Coronary artery (tissue), 2 donors: ENCODE data around the gene CR1.
"Not testable (repeated sequence)": the region's sequence is repeated elsewhere in the genome, so short reads cannot be mapped to it uniquely, and the experiment has no call there.

Source experiments
- DNase-seq: peaks from one replicate; pipeline ENCODE4 v3.0.0-alpha.2; 2017; ENCODE audit warnings: low spot score
- H3K27ac ChIP-seq, 2 donors: fragments of 200-600 bp; sonication (generic); one replicate each; pipeline ENCODE4 v1.5.1; 2016 to 2019
- H3K4me3 ChIP-seq: fragments of 200-600 bp; sonication (generic); 2 replicates; pipeline ENCODE4 v1.5.1; 2016; ENCODE audit warnings: mild to moderate bottlenecking, moderate library complexity
- TF ChIP-seq, protein P1 (sequence below): fragments of 200-600 bp; sonication (generic); IDR thresholded peaks from one replicate; pipeline ENCODE4 v1.5.1; 2019; ENCODE audit warnings: antibody characterized with exemption

The CR1 gene

DNA sequence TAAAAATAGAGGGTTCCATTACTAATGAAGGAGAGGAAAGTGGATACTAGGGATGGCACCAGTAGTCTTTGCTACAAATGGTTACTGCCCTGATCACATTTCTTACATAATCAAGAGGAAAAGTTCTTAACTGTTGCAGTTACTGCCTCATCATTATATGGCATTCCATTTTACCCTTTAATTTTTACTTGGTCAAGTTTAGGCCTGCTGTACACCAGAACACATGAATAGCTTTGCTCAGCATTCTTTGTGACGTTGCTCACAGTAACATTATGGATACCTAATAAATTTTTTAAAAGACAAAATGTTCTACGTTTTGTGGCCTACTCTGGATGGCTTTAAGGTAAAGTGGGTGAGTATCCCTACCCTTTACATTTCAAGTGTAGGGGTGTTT, 110.4 kb downstream of the CR1 start:
- no peak for DNase-seq
- TF ChIP-seq, protein P1, sequence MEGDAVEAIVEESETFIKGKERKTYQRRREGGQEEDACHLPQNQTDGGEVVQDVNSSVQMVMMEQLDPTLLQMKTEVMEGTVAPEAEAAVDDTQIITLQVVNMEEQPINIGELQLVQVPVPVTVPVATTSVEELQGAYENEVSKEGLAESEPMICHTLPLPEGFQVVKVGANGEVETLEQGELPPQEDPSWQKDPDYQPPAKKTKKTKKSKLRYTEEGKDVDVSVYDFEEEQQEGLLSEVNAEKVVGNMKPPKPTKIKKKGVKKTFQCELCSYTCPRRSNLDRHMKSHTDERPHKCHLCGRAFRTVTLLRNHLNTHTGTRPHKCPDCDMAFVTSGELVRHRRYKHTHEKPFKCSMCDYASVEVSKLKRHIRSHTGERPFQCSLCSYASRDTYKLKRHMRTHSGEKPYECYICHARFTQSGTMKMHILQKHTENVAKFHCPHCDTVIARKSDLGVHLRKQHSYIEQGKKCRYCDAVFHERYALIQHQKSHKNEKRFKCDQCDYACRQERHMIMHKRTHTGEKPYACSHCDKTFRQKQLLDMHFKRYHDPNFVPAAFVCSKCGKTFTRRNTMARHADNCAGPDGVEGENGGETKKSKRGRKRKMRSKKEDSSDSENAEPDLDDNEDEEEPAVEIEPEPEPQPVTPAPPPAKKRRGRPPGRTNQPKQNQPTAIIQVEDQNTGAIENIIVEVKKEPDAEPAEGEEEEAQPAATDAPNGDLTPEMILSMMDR = no peak
- no peak overlapping the region for H3K4me3 ChIP-seq
- H3K27ac ChIP-seq = no peak overlapping the region

DNA sequence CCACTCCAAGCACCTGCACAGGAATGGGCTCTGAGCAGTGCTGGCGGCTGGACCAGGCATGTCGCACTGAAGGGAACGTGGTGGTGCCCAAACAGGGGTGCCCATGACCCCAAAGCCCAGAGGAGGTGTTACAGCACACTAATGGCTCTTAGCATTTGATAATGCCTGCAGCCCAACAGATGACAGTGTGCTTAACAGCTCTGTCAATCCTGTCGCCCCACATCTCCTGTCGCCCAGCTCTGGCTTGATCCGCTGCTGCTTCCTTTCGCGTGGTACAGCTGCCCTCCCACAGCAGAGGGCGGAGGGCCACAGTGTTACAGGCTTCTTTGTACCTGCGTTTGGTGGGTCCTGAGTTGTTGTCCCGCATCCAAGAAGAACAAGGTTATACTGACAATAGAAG, 116.8 kb downstream of the CR1 start:
- DNase-seq = no peak
- Histone ChIP-seq H3K4me3 (no peak overlapping the region), H3K27ac (no peak overlapping the region)
- TF ChIP-seq, protein P1 = no peak

DNA sequence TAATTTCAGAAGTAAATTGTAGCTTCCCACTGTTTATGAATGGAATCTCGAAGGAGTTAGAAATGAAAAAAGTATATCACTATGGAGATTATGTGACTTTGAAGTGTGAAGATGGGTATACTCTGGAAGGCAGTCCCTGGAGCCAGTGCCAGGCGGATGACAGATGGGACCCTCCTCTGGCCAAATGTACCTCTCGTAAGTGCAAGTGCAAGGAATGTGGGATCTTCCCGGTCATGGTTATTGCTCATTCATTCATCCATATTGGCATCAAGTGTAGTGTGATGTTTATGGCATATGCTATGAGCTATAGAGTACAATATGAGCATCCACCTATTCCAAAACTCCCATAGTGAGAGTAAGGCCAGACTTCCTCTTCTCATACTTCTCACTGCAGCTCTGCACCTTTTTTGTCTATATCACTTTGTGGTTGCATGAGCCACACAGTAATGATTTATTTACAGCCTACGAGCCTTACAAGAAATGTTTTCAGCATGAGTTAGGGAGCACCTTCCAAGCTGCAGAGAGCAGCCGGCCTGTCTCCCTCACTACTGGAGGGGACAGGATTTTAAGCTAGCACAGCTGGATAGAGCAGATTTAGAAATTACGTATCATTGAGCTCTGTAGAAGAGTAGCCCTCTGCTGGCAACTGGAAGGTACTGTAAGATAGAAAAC, 124.0 kb downstream of the CR1 start:
- no peak for DNase-seq
- Histone ChIP-seq H3K27ac (no peak overlapping the region), H3K4me3 (no peak overlapping the region)
- TF ChIP-seq, protein P1 = peak; percentile 39

DNA sequence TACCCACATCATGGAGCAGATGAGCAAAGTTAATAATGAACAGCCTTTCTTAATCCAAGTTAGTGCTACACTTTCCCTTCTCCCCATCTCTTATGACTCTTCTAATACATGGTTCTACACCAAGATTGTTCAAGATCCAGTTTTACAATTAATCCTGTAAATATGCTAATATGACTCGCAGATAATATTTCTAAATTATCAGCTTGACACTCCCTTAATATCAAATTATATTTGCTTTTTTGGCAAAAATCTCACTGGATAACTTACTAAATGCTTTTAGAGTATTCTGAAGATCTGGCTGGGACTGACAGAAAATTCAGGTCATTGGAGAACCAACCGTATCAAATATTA, 124.6 kb downstream of the CR1 start:
- DNase-seq = no peak
- H3K4me3 ChIP-seq = no peak overlapping the region
- H3K27ac ChIP-seq = no peak overlapping the region
- TF ChIP-seq, protein P1 = no peak

DNA sequence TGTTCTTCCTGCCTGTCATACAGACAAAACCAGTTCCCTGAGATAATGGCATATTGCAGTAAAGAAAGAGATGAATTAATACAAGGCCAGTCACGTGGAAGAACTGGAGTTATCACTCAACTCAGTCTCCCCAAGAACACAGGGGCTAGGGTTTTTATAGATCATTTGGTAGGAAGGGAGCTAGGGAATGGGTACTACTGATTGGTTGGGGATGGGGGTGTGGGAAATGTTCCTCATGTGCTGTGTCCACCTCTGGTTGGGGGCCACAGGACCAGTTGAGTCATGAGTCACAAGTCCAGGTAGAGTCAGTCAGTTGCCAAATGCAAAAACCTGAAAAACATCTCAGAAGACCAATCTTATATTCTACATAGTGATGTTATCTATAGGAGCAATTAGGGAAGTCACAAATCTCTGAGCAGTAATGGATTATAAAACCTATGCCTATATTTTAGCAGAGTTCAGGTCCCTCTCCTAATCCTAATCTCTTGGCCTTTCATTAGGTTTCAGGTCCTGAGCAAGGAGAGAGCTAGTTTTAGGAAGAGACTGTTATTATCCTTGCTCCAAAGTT, 129.6 kb downstream of the CR1 start:
- not testable (repeated sequence) for H3K27ac ChIP-seq, H3K4me3 ChIP-seq, DNase-seq

DNA sequence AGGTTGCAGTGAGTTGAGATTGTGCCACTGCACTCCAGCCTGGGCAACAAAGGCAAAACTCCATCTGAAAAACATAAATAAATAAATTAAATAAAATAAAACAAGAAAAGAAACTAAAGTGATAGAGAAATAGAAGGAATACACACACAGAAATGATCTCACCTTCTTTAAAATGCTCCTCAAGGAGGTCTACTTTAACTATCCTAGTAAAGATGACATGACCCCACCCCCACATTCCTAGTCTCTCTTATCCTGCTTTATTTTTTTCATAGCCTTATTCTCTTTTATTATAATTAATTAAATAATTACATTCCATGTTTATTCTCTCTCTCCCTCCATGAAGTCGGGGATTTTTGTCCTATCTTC, 131.0 kb downstream of the CR1 start:
- TF ChIP-seq, protein P1 = no peak
- H3K4me3 ChIP-seq = no peak overlapping the region
- no peak overlapping the region for H3K27ac ChIP-seq
- DNase-seq = no peak

DNA sequence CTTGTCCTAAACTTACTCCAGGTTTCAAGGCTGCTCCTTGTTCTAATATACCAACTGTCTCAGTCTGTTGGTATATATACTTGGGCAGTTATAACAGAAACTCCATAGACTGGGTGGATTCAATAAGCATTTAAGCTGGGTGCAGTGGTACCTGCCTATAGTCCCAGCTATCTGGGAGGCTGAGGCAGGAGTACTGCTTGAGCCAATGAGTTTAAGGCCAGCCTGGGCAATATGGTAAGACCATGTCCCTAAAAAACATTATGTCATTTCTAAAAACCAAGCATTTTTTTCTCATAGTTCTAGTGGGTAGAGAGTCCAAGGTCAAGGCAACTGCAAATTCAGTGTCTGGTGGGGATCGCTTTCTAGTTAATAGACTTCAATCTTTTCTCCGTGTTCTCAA, 131.5 kb downstream of the CR1 start:
- TF ChIP-seq, protein P1 = no peak
- Histone ChIP-seq H3K4me3 (no peak overlapping the region), H3K27ac (no peak overlapping the region)
- DNase-seq = no peak
